Progenitor cell of endocrine pancreas (in vitro differentiated cells): ENCODE results near the gene GJB3. TPM values are rescaled to one million over a fixed set of nuclear protein-coding genes. Genes with fewer than 3 reads are reported as not detected.
"Not testable (repeated sequence)": the region's sequence is repeated elsewhere in the genome, so short reads cannot be mapped to it uniquely, and the experiment has no call there.

Experiments
- DNase-seq: peaks from one replicate; pipeline ENCODE4 v3.0.0; 2021; ENCODE audit warnings: low spot score; ENCODE audit not compliant: unreplicated experiment
- H3K27ac Mint-ChIP-seq: 2 replicates; pipeline ENCODE4 v1.8.0; 2021; ENCODE audit warnings: mild to moderate bottlenecking, moderate library complexity, mixed read lengths
- H3K27me3 Mint-ChIP-seq: 2 replicates; pipeline ENCODE4 v1.8.0; 2021; ENCODE audit warnings: mixed read lengths
- H3K36me3 Mint-ChIP-seq: 2 replicates; pipeline ENCODE4 v1.8.0; 2022; ENCODE audit warnings: mixed read lengths; ENCODE audit not compliant: insufficient read depth
- H3K4me1 Mint-ChIP-seq: 2 replicates; pipeline ENCODE4 v1.8.0; 2021; ENCODE audit warnings: low read depth, mixed read lengths
- H3K4me3 Mint-ChIP-seq: 2 replicates; pipeline ENCODE4 v1.8.0; 2021; ENCODE audit warnings: low read depth, mild to moderate bottlenecking, moderate library complexity, mixed read lengths
- H3K9me3 Mint-ChIP-seq: 2 replicates; pipeline ENCODE4 v1.8.0; 2021; ENCODE audit warnings: low read depth, mixed read lengths
- CTCF ChIP-seq: fragments of 200-600 bp; sonication (generic); IDR thresholded peaks from one replicate; pipeline ENCODE4 v1.5.0; 2021; ENCODE audit warnings: antibody characterized with exemption, mild to moderate bottlenecking; ENCODE audit not compliant: unreplicated experiment
- total RNA-seq: library from RNA; stranded (reverse); gene quantifications from 2 replicates; pipeline ENCODE4 v1.2.1, GENCODE V29; 2021

The GJB3 gene
- total RNA-seq, 1 donor from 2014 or later = 0.14 TPM

- TF ChIP-seq CTCF = no peak
- Mint-ChIP-seq H3K4me3 (no peak overlapping the region), H3K27ac (no peak overlapping the region), H3K36me3 (peaks cover 14% of the 10 kb centered on the region), H3K9me3 (peaks cover 8% of the 10 kb centered on the region), H3K27me3 (peaks cover 8% of the 10 kb centered on the region), H3K4me1 (peaks cover 22% of the 10 kb centered on the region)
- DNase-seq = no peak
Measured at GRCh38 chr1:34800214-34800613, 19.2 kb downstream of the GJB3 start.

DNA sequence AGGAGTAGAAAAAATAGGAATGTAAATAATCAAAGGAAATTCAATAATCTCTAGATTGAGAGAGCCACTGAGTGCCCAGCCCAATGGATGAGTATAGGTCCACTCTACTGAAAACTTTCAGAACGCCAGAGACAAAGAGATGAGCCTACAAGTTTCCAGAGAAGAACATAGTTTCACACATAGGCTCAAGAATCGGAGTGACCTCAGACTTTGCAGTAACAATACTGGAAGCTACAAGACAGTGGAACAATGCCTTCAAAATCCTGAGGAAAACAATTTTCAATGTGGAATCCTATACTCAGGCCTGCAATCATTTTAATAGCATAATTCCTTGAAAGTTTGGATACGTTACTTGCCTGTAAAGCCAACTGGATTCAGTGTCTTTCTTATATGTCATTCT, 22.8 kb downstream of the GJB3 start:
- Mint-ChIP-seq H3K36me3 (peaks cover 3% of the 10 kb centered on the region), H3K27me3 (no peaks in the 10 kb centered on the region), H3K27ac (no peak overlapping the region), H3K4me3 (no peak overlapping the region), H3K4me1 (peaks cover 2% of the 10 kb centered on the region), H3K9me3 (peaks cover 8% of the 10 kb centered on the region)
- no peak for DNase-seq
- TF ChIP-seq CTCF = no peak

DNA sequence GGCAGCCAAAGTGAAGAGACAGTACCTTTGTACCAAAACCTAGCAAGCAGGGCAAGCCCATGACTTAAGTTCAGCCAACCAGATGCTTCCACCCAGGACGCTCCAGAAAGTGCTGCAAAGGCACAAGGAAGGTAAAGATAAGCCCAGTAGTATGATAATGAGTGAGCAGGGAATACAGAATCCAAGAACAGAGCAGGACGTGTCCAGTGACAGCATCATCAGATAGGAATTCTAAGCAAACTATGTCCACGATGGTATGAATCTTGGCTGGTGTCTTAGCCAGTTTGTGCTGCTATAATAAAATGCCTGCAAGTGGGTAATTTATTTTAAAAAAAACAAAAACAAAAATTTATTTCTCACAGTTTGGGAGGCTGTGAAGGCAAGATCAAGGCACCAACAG, 25.4 kb downstream of the GJB3 start:
- Mint-ChIP-seq H3K4me1 (no peaks in the 10 kb centered on the region), H3K36me3 (peaks cover 3% of the 10 kb centered on the region), H3K9me3 (peaks cover 12% of the 10 kb centered on the region), H3K27me3 (no peaks in the 10 kb centered on the region), H3K4me3 (no peak overlapping the region), H3K27ac (no peak overlapping the region)
- no peak for TF ChIP-seq CTCF
- no peak for DNase-seq

DNA sequence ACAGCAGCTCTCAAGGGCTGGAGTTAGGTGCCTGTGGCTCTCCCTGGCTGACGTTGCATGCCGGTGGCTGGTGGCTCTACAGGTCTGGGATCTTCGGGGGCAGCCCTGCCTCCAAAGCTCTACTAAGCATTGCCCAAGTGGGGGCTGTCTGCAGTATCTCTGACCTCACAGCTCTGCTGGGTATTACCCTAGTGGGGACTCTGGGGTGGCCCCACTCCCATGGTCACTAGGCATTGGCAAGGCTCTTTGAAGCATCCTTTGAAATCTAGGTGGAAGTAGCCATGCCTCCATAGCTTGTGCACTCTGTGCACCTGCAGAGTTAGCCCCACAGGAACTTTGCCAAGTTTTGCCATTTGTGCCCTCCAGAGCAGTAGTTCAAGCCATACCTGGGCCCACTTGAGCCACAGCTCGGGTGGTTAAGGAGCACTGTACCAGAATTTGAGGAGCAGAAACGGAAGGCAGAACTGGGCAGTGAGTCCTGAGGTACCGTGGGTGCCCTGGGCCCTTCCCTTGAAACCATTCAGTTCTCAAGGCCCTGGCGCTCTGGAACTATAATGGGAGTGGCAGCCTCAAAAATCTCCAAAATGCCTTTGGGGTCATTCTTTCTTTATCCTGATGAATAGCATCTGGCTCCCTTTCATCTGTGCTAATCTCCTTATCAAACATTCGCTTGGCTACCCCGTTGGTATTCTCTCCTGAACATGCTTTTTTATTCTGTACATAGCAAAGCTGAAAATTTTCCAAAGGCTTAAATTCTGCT, 27.2 kb downstream of the GJB3 start:
- DNase-seq = no peak
- TF ChIP-seq CTCF = no peak

DNA sequence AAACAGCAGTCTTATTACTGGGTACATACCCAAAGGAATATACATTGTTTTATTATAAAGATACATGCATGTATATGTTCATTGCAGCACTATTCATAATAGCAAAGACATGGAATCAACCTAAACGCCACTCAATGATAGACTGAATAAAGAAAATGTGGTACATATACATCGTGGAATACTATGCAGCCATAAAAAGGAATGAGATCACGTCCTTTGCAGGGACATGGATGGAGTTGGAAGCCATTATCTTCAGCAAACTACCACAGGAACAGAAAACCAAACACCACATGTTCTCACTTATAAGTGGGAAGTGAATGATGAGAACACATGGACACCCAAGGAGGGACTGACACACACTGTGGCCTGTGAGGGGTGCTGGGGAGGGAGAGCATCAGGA, 29.8 kb downstream of the GJB3 start:
- H3K27me3 Mint-ChIP-seq, H3K36me3 Mint-ChIP-seq, H3K27ac Mint-ChIP-seq, H3K4me3 Mint-ChIP-seq, H3K9me3 Mint-ChIP-seq, H3K4me1 Mint-ChIP-seq, DNase-seq: not testable (repeated sequence)

More for the DNA sequence above, 27.2 kb downstream of the GJB3 start:
- Mint-ChIP-seq H3K27me3 (no peaks in the 10 kb centered on the region), H3K4me3 (no peak overlapping the region), H3K9me3 (peaks cover 9% of the 10 kb centered on the region), H3K4me1 (peaks cover 2% of the 10 kb centered on the region), H3K27ac (no peak overlapping the region), H3K36me3 (peaks cover 3% of the 10 kb centered on the region)

- no peak for DNase-seq
- Mint-ChIP-seq H3K9me3 (no peaks in the 10 kb centered on the region), H3K27ac (no peak overlapping the region), H3K27me3 (no peaks in the 10 kb centered on the region), H3K4me3 (no peak overlapping the region), H3K36me3 (no peaks in the 10 kb centered on the region), H3K4me1 (peaks cover 12% of the 10 kb centered on the region)
- TF ChIP-seq CTCF = no peak
Measured at GRCh38 chr1:34816332-34816731, 35.3 kb downstream of the GJB3 start.
